ENCODE results near the gene RYR2.

The RYR2 gene

DNA sequence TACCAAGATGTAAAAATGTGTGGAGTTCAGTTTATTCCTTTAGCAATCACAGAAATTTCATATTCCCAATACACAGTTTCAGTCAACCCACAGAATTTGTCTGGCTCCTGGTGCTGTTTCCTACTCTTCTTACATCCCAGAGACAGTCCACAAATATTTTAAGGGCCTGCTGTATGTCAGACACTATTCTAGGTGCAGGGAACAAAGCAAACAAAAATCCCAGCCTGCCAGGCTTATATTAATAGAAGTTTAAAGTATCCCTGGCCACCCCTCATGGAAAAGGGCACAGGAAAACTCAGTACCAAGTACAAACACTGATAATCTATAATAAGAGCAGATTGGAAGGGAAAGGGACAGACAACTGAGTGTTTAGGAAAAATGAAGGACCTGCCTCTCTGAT lies 653.9 kb downstream of the RYR2 start:
- no peak for ATAC-seq
- no peak for TF ChIP-seq SNAI2 (CRISPR knock-in tag; IDR thresholded peaks at IDR 0.05)
- TF ChIP-seq ZNF70 (CRISPR knock-in tag; IDR thresholded peaks at IDR 0.05): no peak
- TF ChIP-seq ESRRG (CRISPR knock-in tag; IDR thresholded peaks at IDR 0.05): no peak
- TF ChIP-seq ISL1 (CRISPR knock-in tag; IDR thresholded peaks at IDR 0.05): no peak
- no peak for TF ChIP-seq TCF4 (CRISPR knock-in tag; IDR thresholded peaks at IDR 0.05; ENCODE audit: borderline replicate concordance)
- no peak for TF ChIP-seq TOX (CRISPR knock-in tag; IDR thresholded peaks at IDR 0.05; ENCODE audit: borderline replicate concordance)
- no peak for TF ChIP-seq RARB (CRISPR knock-in tag; IDR thresholded peaks at IDR 0.05)
- no peak for TF ChIP-seq ZNF8 (CRISPR knock-in tag; IDR thresholded peaks at IDR 0.05)
- TF ChIP-seq ZFP3 (CRISPR knock-in tag; IDR thresholded peaks at IDR 0.05): no peak
- TF ChIP-seq BACH2 (CRISPR knock-in tag; IDR thresholded peaks at IDR 0.05; ENCODE audit: borderline replicate concordance): no peak
- TF ChIP-seq CSDC2 (CRISPR knock-in tag; IDR thresholded peaks at IDR 0.05): no peak
- no peak for TF ChIP-seq ZC3H10 (CRISPR knock-in tag; IDR thresholded peaks at IDR 0.05)
- no peak for TF ChIP-seq PPARA (CRISPR knock-in tag; IDR thresholded peaks at IDR 0.05; ENCODE audit: borderline replicate concordance)
- no peak for TF ChIP-seq ARNTL (CRISPR knock-in tag; IDR thresholded peaks at IDR 0.05; ENCODE audit: borderline replicate concordance, low read depth)
- TF ChIP-seq, protein P1, sequence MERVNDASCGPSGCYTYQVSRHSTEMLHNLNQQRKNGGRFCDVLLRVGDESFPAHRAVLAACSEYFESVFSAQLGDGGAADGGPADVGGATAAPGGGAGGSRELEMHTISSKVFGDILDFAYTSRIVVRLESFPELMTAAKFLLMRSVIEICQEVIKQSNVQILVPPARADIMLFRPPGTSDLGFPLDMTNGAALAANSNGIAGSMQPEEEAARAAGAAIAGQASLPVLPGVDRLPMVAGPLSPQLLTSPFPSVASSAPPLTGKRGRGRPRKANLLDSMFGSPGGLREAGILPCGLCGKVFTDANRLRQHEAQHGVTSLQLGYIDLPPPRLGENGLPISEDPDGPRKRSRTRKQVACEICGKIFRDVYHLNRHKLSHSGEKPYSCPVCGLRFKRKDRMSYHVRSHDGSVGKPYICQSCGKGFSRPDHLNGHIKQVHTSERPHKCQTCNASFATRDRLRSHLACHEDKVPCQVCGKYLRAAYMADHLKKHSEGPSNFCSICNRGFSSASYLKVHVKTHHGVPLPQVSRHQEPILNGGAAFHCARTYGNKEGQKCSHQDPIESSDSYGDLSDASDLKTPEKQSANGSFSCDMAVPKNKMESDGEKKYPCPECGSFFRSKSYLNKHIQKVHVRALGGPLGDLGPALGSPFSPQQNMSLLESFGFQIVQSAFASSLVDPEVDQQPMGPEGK (CRISPR knock-in tag; IDR thresholded peaks at IDR 0.05; ENCODE audit: borderline replicate concordance): no peak
- no peak for TF ChIP-seq ZNF565 (CRISPR knock-in tag; conservative IDR thresholded peaks at IDR 0.05; ENCODE audit: low read depth)
- TF ChIP-seq, protein P2, sequence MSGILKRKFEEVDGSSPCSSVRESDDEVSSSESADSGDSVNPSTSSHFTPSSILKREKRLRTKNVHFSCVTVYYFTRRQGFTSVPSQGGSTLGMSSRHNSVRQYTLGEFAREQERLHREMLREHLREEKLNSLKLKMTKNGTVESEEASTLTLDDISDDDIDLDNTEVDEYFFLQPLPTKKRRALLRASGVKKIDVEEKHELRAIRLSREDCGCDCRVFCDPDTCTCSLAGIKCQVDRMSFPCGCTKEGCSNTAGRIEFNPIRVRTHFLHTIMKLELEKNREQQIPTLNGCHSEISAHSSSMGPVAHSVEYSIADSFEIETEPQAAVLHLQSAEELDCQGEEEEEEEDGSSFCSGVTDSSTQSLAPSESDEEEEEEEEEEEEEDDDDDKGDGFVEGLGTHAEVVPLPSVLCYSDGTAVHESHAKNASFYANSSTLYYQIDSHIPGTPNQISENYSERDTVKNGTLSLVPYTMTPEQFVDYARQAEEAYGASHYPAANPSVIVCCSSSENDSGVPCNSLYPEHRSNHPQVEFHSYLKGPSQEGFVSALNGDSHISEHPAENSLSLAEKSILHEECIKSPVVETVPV (CRISPR knock-in tag; IDR thresholded peaks at IDR 0.05): no peak
- TF ChIP-seq, protein P3, sequence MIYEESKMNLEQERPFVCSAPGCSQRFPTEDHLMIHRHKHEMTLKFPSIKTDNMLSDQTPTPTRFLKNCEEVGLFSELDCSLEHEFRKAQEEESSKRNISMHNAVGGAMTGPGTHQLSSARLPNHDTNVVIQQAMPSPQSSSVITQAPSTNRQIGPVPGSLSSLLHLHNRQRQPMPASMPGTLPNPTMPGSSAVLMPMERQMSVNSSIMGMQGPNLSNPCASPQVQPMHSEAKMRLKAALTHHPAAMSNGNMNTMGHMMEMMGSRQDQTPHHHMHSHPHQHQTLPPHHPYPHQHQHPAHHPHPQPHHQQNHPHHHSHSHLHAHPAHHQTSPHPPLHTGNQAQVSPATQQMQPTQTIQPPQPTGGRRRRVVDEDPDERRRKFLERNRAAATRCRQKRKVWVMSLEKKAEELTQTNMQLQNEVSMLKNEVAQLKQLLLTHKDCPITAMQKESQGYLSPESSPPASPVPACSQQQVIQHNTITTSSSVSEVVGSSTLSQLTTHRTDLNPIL (CRISPR knock-in tag; IDR thresholded peaks at IDR 0.05; ENCODE audit: low read depth): no peak

DNA sequence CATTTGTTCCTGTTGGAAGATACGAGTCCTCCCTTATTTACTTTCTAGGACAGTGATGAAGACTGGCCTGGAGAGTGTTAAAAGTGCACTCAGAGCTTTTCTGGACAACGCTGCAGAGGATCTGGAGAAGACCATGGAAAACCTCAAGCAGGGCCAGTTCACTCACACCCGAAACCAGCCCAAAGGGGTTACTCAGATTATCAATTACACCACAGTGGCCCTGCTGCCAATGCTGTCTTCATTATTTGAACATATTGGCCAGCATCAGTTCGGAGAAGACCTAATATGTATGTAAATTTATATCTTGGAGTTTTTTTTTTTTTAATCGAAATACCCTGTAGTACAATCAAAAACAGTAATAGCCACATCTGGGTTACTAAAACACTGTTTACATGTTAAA lies 658.2 kb downstream of the RYR2 start:
- no peak for TF ChIP-seq ZFP3 (CRISPR knock-in tag; IDR thresholded peaks at IDR 0.05)
- TF ChIP-seq, protein P4, sequence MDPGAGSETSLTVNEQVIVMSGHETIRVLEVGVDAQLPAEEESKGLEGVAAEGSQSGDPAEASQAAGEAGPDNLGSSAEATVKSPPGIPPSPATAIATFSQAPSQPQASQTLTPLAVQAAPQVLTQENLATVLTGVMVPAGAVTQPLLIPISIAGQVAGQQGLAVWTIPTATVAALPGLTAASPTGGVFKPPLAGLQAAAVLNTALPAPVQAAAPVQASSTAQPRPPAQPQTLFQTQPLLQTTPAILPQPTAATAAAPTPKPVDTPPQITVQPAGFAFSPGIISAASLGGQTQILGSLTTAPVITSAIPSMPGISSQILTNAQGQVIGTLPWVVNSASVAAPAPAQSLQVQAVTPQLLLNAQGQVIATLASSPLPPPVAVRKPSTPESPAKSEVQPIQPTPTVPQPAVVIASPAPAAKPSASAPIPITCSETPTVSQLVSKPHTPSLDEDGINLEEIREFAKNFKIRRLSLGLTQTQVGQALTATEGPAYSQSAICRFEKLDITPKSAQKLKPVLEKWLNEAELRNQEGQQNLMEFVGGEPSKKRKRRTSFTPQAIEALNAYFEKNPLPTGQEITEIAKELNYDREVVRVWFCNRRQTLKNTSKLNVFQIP (CRISPR knock-in tag; IDR thresholded peaks at IDR 0.05; ENCODE audit: borderline replicate concordance, low read depth): no peak
- TF ChIP-seq SNAI2 (CRISPR knock-in tag; IDR thresholded peaks at IDR 0.05): no peak
- no peak for TF ChIP-seq TOX (CRISPR knock-in tag; IDR thresholded peaks at IDR 0.05; ENCODE audit: borderline replicate concordance)
- TF ChIP-seq ESRRG (CRISPR knock-in tag; IDR thresholded peaks at IDR 0.05): no peak
- TF ChIP-seq, protein P5, sequence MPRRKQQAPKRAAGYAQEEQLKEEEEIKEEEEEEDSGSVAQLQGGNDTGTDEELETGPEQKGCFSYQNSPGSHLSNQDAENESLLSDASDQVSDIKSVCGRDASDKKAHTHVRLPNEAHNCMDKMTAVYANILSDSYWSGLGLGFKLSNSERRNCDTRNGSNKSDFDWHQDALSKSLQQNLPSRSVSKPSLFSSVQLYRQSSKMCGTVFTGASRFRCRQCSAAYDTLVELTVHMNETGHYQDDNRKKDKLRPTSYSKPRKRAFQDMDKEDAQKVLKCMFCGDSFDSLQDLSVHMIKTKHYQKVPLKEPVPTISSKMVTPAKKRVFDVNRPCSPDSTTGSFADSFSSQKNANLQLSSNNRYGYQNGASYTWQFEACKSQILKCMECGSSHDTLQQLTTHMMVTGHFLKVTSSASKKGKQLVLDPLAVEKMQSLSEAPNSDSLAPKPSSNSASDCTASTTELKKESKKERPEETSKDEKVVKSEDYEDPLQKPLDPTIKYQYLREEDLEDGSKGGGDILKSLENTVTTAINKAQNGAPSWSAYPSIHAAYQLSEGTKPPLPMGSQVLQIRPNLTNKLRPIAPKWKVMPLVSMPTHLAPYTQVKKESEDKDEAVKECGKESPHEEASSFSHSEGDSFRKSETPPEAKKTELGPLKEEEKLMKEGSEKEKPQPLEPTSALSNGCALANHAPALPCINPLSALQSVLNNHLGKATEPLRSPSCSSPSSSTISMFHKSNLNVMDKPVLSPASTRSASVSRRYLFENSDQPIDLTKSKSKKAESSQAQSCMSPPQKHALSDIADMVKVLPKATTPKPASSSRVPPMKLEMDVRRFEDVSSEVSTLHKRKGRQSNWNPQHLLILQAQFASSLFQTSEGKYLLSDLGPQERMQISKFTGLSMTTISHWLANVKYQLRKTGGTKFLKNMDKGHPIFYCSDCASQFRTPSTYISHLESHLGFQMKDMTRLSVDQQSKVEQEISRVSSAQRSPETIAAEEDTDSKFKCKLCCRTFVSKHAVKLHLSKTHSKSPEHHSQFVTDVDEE (CRISPR knock-in tag; IDR thresholded peaks at IDR 0.05): no peak
- no peak for TF ChIP-seq ZFP30 (CRISPR knock-in tag; IDR thresholded peaks at IDR 0.05)
- no peak for TF ChIP-seq GLIS3 (CRISPR knock-in tag; IDR thresholded peaks at IDR 0.05)
- TF ChIP-seq ZNF565 (CRISPR knock-in tag; conservative IDR thresholded peaks at IDR 0.05; ENCODE audit: low read depth): no peak
- TF ChIP-seq OSR1 (CRISPR knock-in tag; IDR thresholded peaks at IDR 0.05): no peak
- TF ChIP-seq ZNF8 (CRISPR knock-in tag; IDR thresholded peaks at IDR 0.05): no peak
- TF ChIP-seq ZC3H10 (CRISPR knock-in tag; IDR thresholded peaks at IDR 0.05): no peak
- TF ChIP-seq, protein P3 (CRISPR knock-in tag; IDR thresholded peaks at IDR 0.05; ENCODE audit: low read depth): no peak
- no peak for TF ChIP-seq TCF4 (CRISPR knock-in tag; IDR thresholded peaks at IDR 0.05; ENCODE audit: borderline replicate concordance)
- TF ChIP-seq, protein P1 (CRISPR knock-in tag; IDR thresholded peaks at IDR 0.05; ENCODE audit: borderline replicate concordance): no peak
- TF ChIP-seq, protein P2 (CRISPR knock-in tag; IDR thresholded peaks at IDR 0.05): no peak
- TF ChIP-seq RARB (CRISPR knock-in tag; IDR thresholded peaks at IDR 0.05): no peak
- TF ChIP-seq ISL1 (CRISPR knock-in tag; IDR thresholded peaks at IDR 0.05): no peak
- TF ChIP-seq CSDC2 (CRISPR knock-in tag; IDR thresholded peaks at IDR 0.05): no peak
- ATAC-seq: no peak
